Keratinocyte (primary cell): ENCODE measurements around the gene AP3B1.

Source experiments
- CTCF ChIP-seq, 3 experiments: IDR thresholded peaks in 1 of 3; conservative IDR thresholded peaks in 1 of 3; optimal IDR thresholded peaks in 1 of 3; 2 replicates in 2 of 3; 3 replicates in 1 of 3; pipeline versions ENCODE3 to v1.5.1; 2011; ENCODE audit warnings: low read length in 3 of 3, mild to moderate bottlenecking in 3 of 3, moderate library complexity in 2 of 3, control low read depth in 1 of 3, inconsistent platforms in 1 of 3; ENCODE audit not compliant: insufficient read depth in 2 of 3; ENCODE audit errors: extremely low read depth in 1 of 3
- EZH2 ChIP-seq: IDR thresholded peaks from one replicate; pipeline ENCODE4 v1.6.1; 2012; ENCODE audit warnings: inconsistent platforms, mild to moderate bottlenecking, low read length, moderate library complexity

GRCh38 chr5:78308703-78309102 is 14.2 kb upstream of the AP3B1 start:
- no peak for TF ChIP-seq EZH2
- no peak for TF ChIP-seq CTCF (optimal IDR thresholded peaks at IDR 0.05 in 1 of 3, IDR thresholded peaks at IDR 0.05 in 1 of 3, conservative IDR thresholded peaks at IDR 0.05 in 1 of 3; ENCODE audit: extremely low read depth in 1 of 3, insufficient read depth in 2 of 3, low read length in 3 of 3)
